Bronchial epithelial cell (primary cell): ENCODE data around the gene SIL1. TPM values are rescaled to one million over a fixed set of nuclear protein-coding genes. Genes with fewer than 3 reads are reported as not detected.
A peak's percentile ranks its signal among the peaks of the same experiment; 100 is the strongest.
"Not testable (repeated sequence)": the region's sequence is repeated elsewhere in the genome, so short reads cannot be mapped to it uniquely, and the experiment has no call there.

Experiments
- DNase-seq: peaks from one replicate; pipeline ENCODE4 v3.0.0-alpha.2; 2010; ENCODE audit warnings: low read depth
- FAIRE-seq: peaks from 2 replicates; lab custom pipeline; 2011; peaks lifted over from hg19 to GRCh38; lab: Jason Lieb, UNC
- H3K27me3 ChIP-seq: 2 replicates; pipeline ENCODE4 v1.5.1; 2011; ENCODE audit warnings: low read length; ENCODE audit not compliant: control insufficient read depth, insufficient read depth
- H3K36me3 ChIP-seq: 2 replicates; pipeline ENCODE4 v1.5.1; 2011; ENCODE audit warnings: low read length; ENCODE audit not compliant: control insufficient read depth, insufficient read depth
- H3K4me3 ChIP-seq: 2 replicates; pipeline ENCODE4 v1.5.1; 2011; ENCODE audit warnings: mild to moderate bottlenecking, low read depth, low read length, control low read depth
- CTCF ChIP-seq: IDR thresholded peaks from 2 replicates; pipeline ENCODE4 v1.5.1; 2011; ENCODE audit warnings: mild to moderate bottlenecking, moderate library complexity, low read length, control low read depth, inconsistent platforms; ENCODE audit not compliant: insufficient read depth, severe bottlenecking
- total RNA-seq: library from RNA; depleted of rRNA; stranded (reverse); fragments of >200 nt; gene quantifications from 2 replicates; pipeline ENCODE4 v1.2.1, GENCODE V29; 2014

The SIL1 gene
- total RNA-seq, 1 donor from 2014 or later = 85.3 TPM

- no peak for TF ChIP-seq CTCF
- Histone ChIP-seq H3K4me3 (no peak overlapping the region), H3K36me3 (no peaks in the 10 kb centered on the region), H3K27me3 (no peaks in the 10 kb centered on the region)
- no peak for FAIRE-seq
- DNase-seq = no peak
Observed at GRCh38 chr5:139062910-139063663, 135.1 kb downstream of the SIL1 start.

GRCh38 chr5:139061856-139062255 is 136.3 kb downstream of the SIL1 start:
- no peak for FAIRE-seq
- Histone ChIP-seq H3K27me3 (no peaks in the 10 kb centered on the region), H3K4me3 (no peak overlapping the region), H3K36me3 (no peaks in the 10 kb centered on the region)
- TF ChIP-seq CTCF = no peak
- DNase-seq = peak; percentile 12

- TF ChIP-seq CTCF = no peak
- H3K36me3 ChIP-seq = no peaks in the 10 kb centered on the region
- no peaks in the 10 kb centered on the region for H3K27me3 ChIP-seq
- DNase-seq = peak; percentile 38
- FAIRE-seq = no peak
- H3K4me3 ChIP-seq = no peak overlapping the region
Observed at GRCh38 chr5:139061274-139061673, 136.9 kb downstream of the SIL1 start.

- no peak for DNase-seq
- no peaks in the 10 kb centered on the region for H3K27me3 ChIP-seq
- H3K36me3 ChIP-seq = no peaks in the 10 kb centered on the region
- no peak for TF ChIP-seq CTCF
- no peak for FAIRE-seq
- H3K4me3 ChIP-seq = no peak overlapping the region
Observed at GRCh38 chr5:139058121-139058520, 140.0 kb downstream of the SIL1 start.

- FAIRE-seq, DNase-seq, H3K4me3 ChIP-seq: not testable (repeated sequence)
Observed at GRCh38 chr5:139057045-139057939, 140.9 kb downstream of the SIL1 start.

GRCh38 chr5:139052975-139053374 is 145.2 kb downstream of the SIL1 start:
- Histone ChIP-seq H3K36me3 (no peaks in the 10 kb centered on the region), H3K27me3 (no peaks in the 10 kb centered on the region), H3K4me3 (no peak overlapping the region)
- DNase-seq = no peak
- no peak for FAIRE-seq
- TF ChIP-seq CTCF = no peak

More at GRCh38 chr5:139057045-139057939, 140.9 kb downstream of the SIL1 start:
- not testable (repeated sequence) for H3K27me3 ChIP-seq, H3K36me3 ChIP-seq
